Left kidney (tissue), 1 donor: ENCODE results near the gene EIF2AK2. TPM values are rescaled to one million over a fixed set of nuclear protein-coding genes. Genes with fewer than 3 reads are reported as not detected.

Source experiments
- polyA plus RNA-seq: library from polyadenylated mRNA; unstranded; fragments of 120-200 nt; gene quantifications from one replicate; pipeline ENCODE4 v1.2.1, GENCODE V29; 2013; ENCODE audit not compliant: insufficient read length

The EIF2AK2 gene
- polyA plus RNA-seq, 1 donor: 41.5 TPM

Other genes with a start within 250 kb of the EIF2AK2 start
- gene STRN, start 190.4 kb downstream of the EIF2AK2 start, polyA plus RNA-seq: 26.4 TPM
- 27.9 TPM for gene HEATR5B, start 72.6 kb downstream of the EIF2AK2 start, polyA plus RNA-seq
- 12.0 TPM for gene GPATCH11, start 72.5 kb downstream of the EIF2AK2 start, polyA plus RNA-seq
- gene SULT6B1, start 31.7 kb upstream of the EIF2AK2 start, polyA plus RNA-seq: not detected
- 65.4 TPM for gene CEBPZOS, start 39.5 kb upstream of the EIF2AK2 start, polyA plus RNA-seq
- gene CEBPZ, start 74.6 kb upstream of the EIF2AK2 start, polyA plus RNA-seq: 89.4 TPM
- 37.0 TPM for gene NDUFAF7, start 74.7 kb upstream of the EIF2AK2 start, polyA plus RNA-seq
- gene PRKD3, start 167.9 kb upstream of the EIF2AK2 start, polyA plus RNA-seq: 67.2 TPM
- gene QPCT, start 187.7 kb upstream of the EIF2AK2 start, polyA plus RNA-seq: 13.2 TPM